Lower lobe of right lung (tissue), 2 donors: ENCODE results near the gene MACROD2. TPM values are rescaled to one million over a fixed set of nuclear protein-coding genes. Genes with fewer than 3 reads are reported as not detected.
A peak's percentile ranks its signal among the peaks of the same experiment; 100 is the strongest.

Experiments
- ATAC-seq, 2 donors: fragments of 200-7000 bp; cut with Tn5 transposase; one replicate each; pipeline ENCODE4 v1.9.1; 2020 to 2022; ENCODE audit warnings: mild to moderate bottlenecking in 2 of 2, moderate library complexity in 2 of 2
- DNase-seq: peaks from one replicate; pipeline ENCODE4 v3.0.0-alpha.2; 2020
- H3K27ac ChIP-seq: fragments of 200-600 bp; one replicate; pipeline ENCODE4 v1.8.0; 2022
- H3K27me3 ChIP-seq: fragments of 200-600 bp; one replicate; pipeline ENCODE4 v1.8.0; 2022; ENCODE audit warnings: low read depth
- H3K36me3 ChIP-seq: fragments of 200-600 bp; one replicate; pipeline ENCODE4 v1.8.0; 2022; ENCODE audit warnings: mild to moderate bottlenecking
- H3K4me1 ChIP-seq: fragments of 200-600 bp; one replicate; pipeline ENCODE4 v1.8.0; 2022
- H3K4me3 ChIP-seq: fragments of 200-600 bp; one replicate; pipeline ENCODE4 v1.8.0; 2022; ENCODE audit warnings: mild to moderate bottlenecking
- H3K9me3 ChIP-seq: fragments of 200-600 bp; one replicate; pipeline ENCODE4 v1.8.0; 2022
- CTCF ChIP-seq: fragments of 200-600 bp; IDR thresholded peaks from one replicate; pipeline ENCODE4 v1.8.0; 2022; ENCODE audit warnings: antibody characterized with exemption, mild to moderate bottlenecking
- intact Hi-C: fragments of 100-400 bp; cut with DNase I; formaldehyde crosslinking; loops from one replicate; pipeline ENCODE4 v1.11.0; 2022
- total RNA-seq: library from RNA; stranded (reverse); fragmentation: NEBNext Ultra II Directional; extraction: Animal tissue kit (Norgen Biotek cat#: 25700); gene quantifications from one replicate; pipeline ENCODE4 v1.2.1, GENCODE V29; 2021
- donor health status: DM: no; HTN: yes; CAD: no; lungs with severe emphysema.

MACROD2 gene
- total RNA-seq, 1 donor from 2014 or later: 73.0 TPM

GRCh38 chr20:14495066-14495465 is 499.8 kb downstream of the MACROD2 start:
- Histone ChIP-seq H3K4me1 (no peaks in the 10 kb centered on the region), H3K4me3 (no peak overlapping the region), H3K27ac (no peak overlapping the region), H3K27me3 (no peaks in the 10 kb centered on the region), H3K9me3 (no peaks in the 10 kb centered on the region), H3K36me3 (no peaks in the 10 kb centered on the region)
- intact Hi-C loops: no loop called here
- ATAC-seq: no peak
- no peak for TF ChIP-seq CTCF
- no peak for DNase-seq

GRCh38 chr20:14497004-14497403 is 501.7 kb downstream of the MACROD2 start:
- no peak overlapping the region for H3K4me3 ChIP-seq
- TF ChIP-seq CTCF: no peak
- H3K36me3 ChIP-seq: no peaks in the 10 kb centered on the region
- H3K4me1 ChIP-seq: no peaks in the 10 kb centered on the region
- DNase-seq (no peak), ATAC-seq (no peak)
- no peaks in the 10 kb centered on the region for H3K27me3 ChIP-seq
- H3K9me3 ChIP-seq: no peaks in the 10 kb centered on the region
- intact Hi-C loops: no loop called here
- H3K27ac ChIP-seq: no peak overlapping the region

GRCh38 chr20:14498772-14499171 is 503.5 kb downstream of the MACROD2 start:
- no peak for TF ChIP-seq CTCF
- ATAC-seq: peak; percentile 35 to 45

GRCh38 chr20:14505476-14505875 is 510.2 kb downstream of the MACROD2 start:
- DNase-seq (no peak), ATAC-seq (no peak)
- Histone ChIP-seq H3K27me3 (no peaks in the 10 kb centered on the region), H3K4me1 (no peaks in the 10 kb centered on the region), H3K36me3 (no peaks in the 10 kb centered on the region), H3K27ac (no peak overlapping the region), H3K9me3 (no peaks in the 10 kb centered on the region), H3K4me3 (no peak overlapping the region)
- intact Hi-C loops: no loop called here
- TF ChIP-seq CTCF: no peak

More at GRCh38 chr20:14498772-14499171, 503.5 kb downstream of the MACROD2 start:
- H3K4me3 ChIP-seq: no peak overlapping the region
- H3K36me3 ChIP-seq: no peaks in the 10 kb centered on the region
- intact Hi-C loops: no loop called here
- no peaks in the 10 kb centered on the region for H3K9me3 ChIP-seq
- H3K27me3 ChIP-seq: no peaks in the 10 kb centered on the region
- no peaks in the 10 kb centered on the region for H3K4me1 ChIP-seq
- no peak overlapping the region for H3K27ac ChIP-seq
- DNase-seq: no peak

- Histone ChIP-seq H3K4me3 (no peak overlapping the region), H3K27me3 (no peaks in the 10 kb centered on the region), H3K36me3 (no peaks in the 10 kb centered on the region), H3K9me3 (no peaks in the 10 kb centered on the region), H3K27ac (no peak overlapping the region), H3K4me1 (no peaks in the 10 kb centered on the region)
- intact Hi-C loops: no loop called here
- TF ChIP-seq CTCF: no peak
- ATAC-seq (no peak), DNase-seq (no peak)
Measured at GRCh38 chr20:14507711-14508110, 512.4 kb downstream of the MACROD2 start.

GRCh38 chr20:14510341-14510740 is 515.0 kb downstream of the MACROD2 start:
- intact Hi-C loops: no loop called here
- no peaks in the 10 kb centered on the region for H3K36me3 ChIP-seq
- no peak for DNase-seq
- no peaks in the 10 kb centered on the region for H3K27me3 ChIP-seq
- TF ChIP-seq CTCF: no peak
- H3K4me3 ChIP-seq: no peak overlapping the region
- no peak overlapping the region for H3K27ac ChIP-seq
- H3K4me1 ChIP-seq: no peaks in the 10 kb centered on the region
- no peak for ATAC-seq
- no peaks in the 10 kb centered on the region for H3K9me3 ChIP-seq
